HepG2 (cell line): ENCODE data around the gene INTS3. TPM values are rescaled to one million over a fixed set of nuclear protein-coding genes. Genes with fewer than 3 reads are reported as not detected.

ENCODE experiments used
- ARNT2 ChIP-seq: sonication (generic); formaldehyde crosslinking; IDR thresholded peaks from 2 replicates; pipeline ENCODE4 v1.8.0; 2022; ENCODE audit warnings: mild to moderate bottlenecking, low read depth, missing genetic modification reagents, moderate library complexity
- ATF3 ChIP-seq: sonication (generic); formaldehyde crosslinking; IDR thresholded peaks from 2 replicates; pipeline ENCODE4 v1.4.0; 2020; ENCODE audit warnings: missing genetic modification reagents
- BCL6 ChIP-seq: IDR thresholded peaks from 2 replicates; pipeline ENCODE4 v1.6.1; 2016; ENCODE audit warnings: missing genetic modification reagents, missing compliant biosample characterization
- BRD4 ChIP-seq: sonication (generic); formaldehyde crosslinking; IDR thresholded peaks from 2 replicates; pipeline ENCODE4 v1.4.0; 2020; ENCODE audit warnings: missing genetic modification reagents
- GABPA ChIP-seq, 2 experiments: IDR thresholded peaks; 2 replicates each; pipeline ENCODE4 v1.6.1; 2011 to 2016; ENCODE audit warnings: low read depth in 2 of 2, low read length in 1 of 2, missing biosample characterization in 1 of 2, missing genetic modification characterization in 1 of 2
- GABPB1 ChIP-seq: IDR thresholded peaks from 2 replicates; pipeline ENCODE4 v1.6.1; 2016; ENCODE audit warnings: mild to moderate bottlenecking, missing genetic modification reagents, moderate library complexity, missing compliant biosample characterization
- HNRNPK ChIP-seq: fragments of 200-400 bp; formaldehyde crosslinking; IDR thresholded peaks from 2 replicates; pipeline ENCODE4 v1.6.1; 2018; ENCODE audit warnings: low read length, low read depth, moderate library complexity, mild to moderate bottlenecking; ENCODE audit not compliant: poor library complexity, severe bottlenecking
- IRF1 ChIP-seq: sonication (generic); formaldehyde crosslinking; IDR thresholded peaks from 2 replicates; pipeline ENCODE4 v1.4.0; 2020; ENCODE audit warnings: low read depth, mild to moderate bottlenecking, missing genetic modification reagents
- KDM2A ChIP-seq: sonication (generic); formaldehyde crosslinking; IDR thresholded peaks from 2 replicates; pipeline ENCODE4 v1.4.0; 2020; ENCODE audit warnings: low read depth, missing genetic modification reagents, borderline replicate concordance
- MAZ ChIP-seq, 2 experiments: sonication (generic) in 1 of 2; formaldehyde crosslinking in 1 of 2; IDR thresholded peaks; 2 replicates each; pipeline versions ENCODE4 v1.5.0 to v1.6.1; 2012 to 2020; ENCODE audit warnings: low read depth in 2 of 2, mild to moderate bottlenecking in 2 of 2, borderline replicate concordance in 1 of 2, improper control_type of control experiment in 1 of 2, low read length in 1 of 2, missing genetic modification reagents in 1 of 2, moderate library complexity in 1 of 2
- MXD1 ChIP-seq: sonication (generic); formaldehyde crosslinking; IDR thresholded peaks from 2 replicates; pipeline ENCODE4 v1.4.0; 2020; ENCODE audit warnings: mild to moderate bottlenecking, missing genetic modification reagents
- MZF1 ChIP-seq: sonication (generic); formaldehyde crosslinking; IDR thresholded peaks from 2 replicates; pipeline ENCODE4 v1.8.1; 2023; ENCODE audit warnings: mild to moderate bottlenecking, missing genetic modification reagents, borderline replicate concordance
- TBX2 ChIP-seq: sonication (generic); formaldehyde crosslinking; IDR thresholded peaks from 2 replicates; pipeline ENCODE4 v1.5.0; 2020; ENCODE audit warnings: missing genetic modification reagents, mild to moderate bottlenecking, borderline replicate concordance
- XBP1 ChIP-seq: sonication (generic); formaldehyde crosslinking; IDR thresholded peaks from 2 replicates; pipeline ENCODE4 v1.5.0; 2020; ENCODE audit warnings: missing genetic modification reagents
- ZFP91 ChIP-seq: sonication (generic); formaldehyde crosslinking; IDR thresholded peaks from 2 replicates; pipeline ENCODE4 v1.9.0; 2022; ENCODE audit warnings: missing genetic modification reagents, mild to moderate bottlenecking, borderline replicate concordance
- ZKSCAN1 ChIP-seq: fragments of 150-350 bp; IDR thresholded peaks from 2 replicates; pipeline ENCODE4 v1.6.1; 2014; ENCODE audit warnings: low read length
- ZNF451 ChIP-seq: sonication (generic); formaldehyde crosslinking; IDR thresholded peaks from 2 replicates; pipeline ENCODE4 v1.5.0; 2020; ENCODE audit warnings: mild to moderate bottlenecking, missing genetic modification reagents
- ZNF563 ChIP-seq: sonication (generic); formaldehyde crosslinking; IDR thresholded peaks from 2 replicates; pipeline ENCODE4 v1.8.0; 2022; ENCODE audit warnings: mild to moderate bottlenecking, moderate library complexity, missing genetic modification reagents
- ZNF770 ChIP-seq: sonication (generic); formaldehyde crosslinking; IDR thresholded peaks from 2 replicates; pipeline ENCODE4 v1.5.0; 2020; ENCODE audit warnings: mild to moderate bottlenecking, missing genetic modification reagents
- ZNF784 ChIP-seq: sonication (generic); formaldehyde crosslinking; IDR thresholded peaks from 2 replicates; pipeline ENCODE4 v1.5.1; 2020; ENCODE audit warnings: missing genetic modification reagents, mild to moderate bottlenecking, borderline replicate concordance
- polyA plus RNA-seq, 8 experiments: library from polyadenylated mRNA; depleted of rRNA in 3 of 8; stranded (reverse) in 7 of 8; unstranded in 1 of 8; fragments of >200 nt; fragmentation: Illumina TruSeq in 4 of 8; extraction: Trizol in 4 of 8; gene quantifications; 2 replicates each; pipeline versions ENCODE4 v1.2.1 to v1.2.3, GENCODE V29; 2011 to 2016; ENCODE audit warnings: low read depth in 4 of 8, missing spikeins in 1 of 8, mixed read lengths in 1 of 8; ENCODE audit not compliant: insufficient read depth in 1 of 8
- total RNA-seq, 5 experiments: library from RNA; depleted of rRNA; stranded (reverse); fragments of >200 nt; fragmentation: Illumina TruSeq; extraction: Trizol; gene quantifications; 2 replicates each; pipeline ENCODE4 v1.2.3, GENCODE V29; 2016; ENCODE audit warnings: low read depth in 1 of 5

Gene INTS3
- total and polyA plus RNA-seq, 2 of the 13 experiments (the other 11 are each of a cell fraction or from before 2014, with no cell fraction given), result 17.2 to 27.2 TPM

GRCh38 chr1:153775458-153776327 lies 47.8 kb downstream of the INTS3 start (continued):
- TF ChIP-seq ZFP91 (CRISPR knock-in tag) (peak; percentile 80; the same call in 1 of the 2 replicates), MXD1 (CRISPR knock-in tag) (peak; percentile 85; the same call in 1 of the 2 replicates), ATF3 (no peak), ZKSCAN1 (no peak), XBP1 (no peak), HNRNPK (peak; percentile 14), GABPB1 (CRISPR knock-in tag) (peak; percentile 88; the same call in 1 of the 2 replicates), ZNF784 (CRISPR knock-in tag) (peak; percentile 58; the same call in 1 of the 2 replicates), ARNT2 (CRISPR knock-in tag) (peak; percentile 70; the same call in 1 of the 2 replicates), IRF1 (CRISPR knock-in tag) (no peak), KDM2A (peak; percentile 71), ZNF451 (peak; percentile 27; the same call in 1 of the 2 replicates), TBX2 (peak; percentile 64; the same call in 1 of the 2 replicates), ZNF563 (CRISPR knock-in tag) (peak; percentile 20; the same call in 1 of the 2 replicates), GABPA (IDR thresholded peaks at IDR 0.05; ENCODE audit: low read depth, low read length) (0 out of 2 replicates have a peak, but pooled peaks have one; percentile 19), GABPA (CRISPR knock-in tag; IDR thresholded peaks at IDR 0.05; ENCODE audit: low read depth) (no peak), ZNF770 (CRISPR knock-in tag) (peak; percentile 8; the same call in 1 of the 2 replicates), BRD4 (CRISPR knock-in tag) (no peak; the same call in 1 of the 2 replicates), BCL6 (CRISPR knock-in tag) (peak; percentile 36; the same call in 1 of the 2 replicates), MZF1 (CRISPR knock-in tag) (peak; percentile 85; the same call in 1 of the 2 replicates), MAZ (IDR thresholded peaks at IDR 0.05; ENCODE audit: borderline replicate concordance, low read depth, low read length) (no peak), MAZ (CRISPR knock-in tag; IDR thresholded peaks at IDR 0.05; ENCODE audit: low read depth) (peak; percentile 31; the same call in 1 of the 2 replicates)
